H9 (cell line): ENCODE data around the gene RNF208. TPM values are rescaled to one million over a fixed set of nuclear protein-coding genes. Genes with fewer than 3 reads are reported as not detected.

ENCODE experiments used
- DNase-seq: peaks from one replicate; pipeline ENCODE4 v3.0.0-alpha.2; 2017
- H2AFZ ChIP-seq: one replicate; pipeline ENCODE4 v1.6.1; 2013; ENCODE audit warnings: mild to moderate bottlenecking, low read length, control low read depth, moderate library complexity
- H2AK5ac ChIP-seq: 2 replicates; pipeline ENCODE4 v1.6.1; 2013; ENCODE audit warnings: low read length, control low read depth, mixed read lengths; ENCODE audit not compliant: insufficient read length
- H2BK120ac ChIP-seq: one replicate; pipeline ENCODE4 v1.6.1; 2013; ENCODE audit warnings: low read depth, mild to moderate bottlenecking, low read length, control low read depth, inconsistent platforms; ENCODE audit not compliant: poor library complexity, severe bottlenecking
- H2BK12ac ChIP-seq: 2 replicates; pipeline ENCODE4 v1.6.1; 2013; ENCODE audit warnings: low read length, control low read depth, mixed read lengths, low read depth; ENCODE audit not compliant: insufficient read length
- H2BK15ac ChIP-seq: 2 replicates; pipeline ENCODE4 v1.6.1; 2013; ENCODE audit warnings: low read depth, low read length, control low read depth
- H2BK20ac ChIP-seq: one replicate; pipeline ENCODE4 v1.6.1; 2013; ENCODE audit warnings: low read depth, mild to moderate bottlenecking, low read length, control low read depth, inconsistent platforms; ENCODE audit not compliant: poor library complexity, severe bottlenecking
- H2BK5ac ChIP-seq: 2 replicates; pipeline ENCODE4 v1.6.1; 2013; ENCODE audit warnings: low read length, control low read depth, mixed read lengths; ENCODE audit not compliant: insufficient read length
- H3K14ac ChIP-seq: 2 replicates; pipeline ENCODE4 v1.6.1; 2013; ENCODE audit warnings: low read length, control low read depth; ENCODE audit not compliant: insufficient read depth
- H3K18ac ChIP-seq: 2 replicates; pipeline ENCODE4 v1.6.1; 2013; ENCODE audit warnings: low read depth, mild to moderate bottlenecking, mixed read lengths, low read length, control low read depth; ENCODE audit not compliant: insufficient read length
- H3K23ac ChIP-seq: 2 replicates; pipeline ENCODE4 v1.6.1; 2013; ENCODE audit warnings: low read length, control low read depth, mixed read lengths, low read depth; ENCODE audit not compliant: insufficient read length
- H3K23me2 ChIP-seq: 2 replicates; pipeline ENCODE4 v1.6.1; 2013; ENCODE audit warnings: low read depth, mild to moderate bottlenecking, mixed read lengths, low read length, control low read depth; ENCODE audit not compliant: insufficient read length, poor library complexity, severe bottlenecking
- H3K27ac ChIP-seq: 2 replicates; pipeline ENCODE4 v1.5.1; 2013; ENCODE audit warnings: low read length, control low read depth, mixed read lengths, low read depth; ENCODE audit not compliant: insufficient read length
- H3K27me3 ChIP-seq: 2 replicates; pipeline ENCODE4 v1.6.1; 2013; ENCODE audit warnings: low read length, control low read depth, inconsistent platforms; ENCODE audit not compliant: insufficient read depth
- H3K4ac ChIP-seq: 2 replicates; pipeline ENCODE4 v1.6.1; 2013; ENCODE audit warnings: low read depth, mild to moderate bottlenecking, control low read depth, inconsistent platforms, low read length, moderate library complexity
- H3K4me1 ChIP-seq: 2 replicates; pipeline ENCODE4 v1.6.1; 2013; ENCODE audit warnings: low read length, control low read depth, inconsistent platforms; ENCODE audit not compliant: insufficient read depth
- H3K4me2 ChIP-seq: 2 replicates; pipeline ENCODE4 v1.6.1; 2013; ENCODE audit warnings: low read length, control low read depth, mixed read lengths; ENCODE audit not compliant: insufficient read length, insufficient read depth
- H3K56ac ChIP-seq: 2 replicates; pipeline ENCODE4 v1.6.1; 2013; ENCODE audit warnings: low read depth, mild to moderate bottlenecking, mixed read lengths, low read length, control low read depth; ENCODE audit not compliant: insufficient read length
- H3K79me1 ChIP-seq: 2 replicates; pipeline ENCODE4 v1.6.1; 2013; ENCODE audit warnings: low read depth, mild to moderate bottlenecking, moderate library complexity, low read length, control low read depth, inconsistent platforms; ENCODE audit not compliant: insufficient read depth, poor library complexity, severe bottlenecking
- H3K79me2 ChIP-seq: 2 replicates; pipeline ENCODE4 v1.6.1; 2013; ENCODE audit warnings: low read length, control low read depth, inconsistent platforms; ENCODE audit not compliant: insufficient read depth
- H3K9ac ChIP-seq: 2 replicates; pipeline ENCODE4 v1.6.1; 2013; ENCODE audit warnings: low read length, control low read depth, mixed read lengths; ENCODE audit not compliant: insufficient read length; ENCODE audit errors: extremely low read depth
- H3K9me3 ChIP-seq: one replicate; pipeline ENCODE4 v1.6.1; 2013; ENCODE audit warnings: low read depth, low read length, inconsistent platforms; ENCODE audit not compliant: control insufficient read depth
- H3T11ph ChIP-seq: one replicate; pipeline ENCODE4 v1.6.1; 2013; ENCODE audit warnings: mild to moderate bottlenecking, low read length, control low read depth, inconsistent platforms
- H4K20me1 ChIP-seq: one replicate; pipeline ENCODE4 v1.6.1; 2013; ENCODE audit not compliant: control insufficient read depth, insufficient read length, insufficient read depth
- H4K5ac ChIP-seq: 2 replicates; pipeline ENCODE4 v1.6.1; 2013; ENCODE audit warnings: low read depth, mild to moderate bottlenecking, mixed read lengths, low read length, control low read depth; ENCODE audit not compliant: insufficient read length
- H4K8ac ChIP-seq: replicated peaks from 2 replicates; pipeline ENCODE4 v1.6.1; 2013; ENCODE audit warnings: low read length, control low read depth, mixed read lengths, low read depth; ENCODE audit not compliant: insufficient read length
- H4K91ac ChIP-seq: 2 replicates; pipeline ENCODE4 v1.6.1; 2013; ENCODE audit warnings: low read depth, mild to moderate bottlenecking, moderate library complexity, mixed read lengths, low read length, control low read depth; ENCODE audit not compliant: insufficient read length
- H3K27ac Mint-ChIP-seq, 3 experiments: 2 replicates in 2 of 3; 3 replicates in 1 of 3; pipeline ENCODE4 v1.8.0; 2020 to 2021; ENCODE audit warnings: mixed read lengths in 3 of 3, mild to moderate bottlenecking in 1 of 3, moderate library complexity in 1 of 3
- H3K27me3 Mint-ChIP-seq: 2 replicates; pipeline ENCODE4 v1.8.0; 2021; ENCODE audit warnings: low read depth, mild to moderate bottlenecking, moderate library complexity, mixed read lengths
- H3K36me3 Mint-ChIP-seq, 3 experiments: 2 replicates in 2 of 3; 3 replicates in 1 of 3; pipeline ENCODE4 v1.8.0; 2020 to 2021; ENCODE audit warnings: low read depth in 3 of 3, mixed read lengths in 3 of 3; ENCODE audit not compliant: insufficient read depth in 1 of 3
- H3K4me1 Mint-ChIP-seq, 2 experiments: 2 replicates each; pipeline ENCODE4 v1.8.0; 2020; ENCODE audit warnings: mixed read lengths in 2 of 2
- H3K4me3 Mint-ChIP-seq, 2 experiments: 2 replicates in 1 of 2; 3 replicates in 1 of 2; pipeline ENCODE4 v1.8.0; 2020 to 2021; ENCODE audit warnings: mild to moderate bottlenecking in 2 of 2, mixed read lengths in 2 of 2, moderate library complexity in 1 of 2
- H3K9me3 Mint-ChIP-seq, 2 experiments: 2 replicates in 1 of 2; 3 replicates in 1 of 2; pipeline ENCODE4 v1.8.0; 2020; ENCODE audit warnings: mild to moderate bottlenecking in 2 of 2, mixed read lengths in 2 of 2, moderate library complexity in 1 of 2
- WGBS: extraction: QIAGEN DNeasy Blood & Tissue Kit; methylation state at CpG from one replicate; pipeline ENCODE4 v1.1.7; 2013; ENCODE audit warnings: missing lambda C conversion rate, low lambda C conversion rate, mixed read lengths; ENCODE audit not compliant: insufficient read length; ENCODE audit errors: extremely low coverage; 5-methylcytosine and 5-hydroxymethylcytosine counted together
- total RNA-seq: library from RNA; stranded (reverse); gene quantifications from 2 replicates; pipeline ENCODE4 v1.2.1, GENCODE V29; 2021
- TF ChIP-seq, protein P1 (sequence below): fragments of 200-600 bp; sonication (generic); conservative IDR thresholded peaks from 3 replicates; pipeline ENCODE4 v1.8.0; 2021; ENCODE audit warnings: antibody characterized with exemption, mild to moderate bottlenecking

The RNF208 gene
- total RNA-seq, 1 experiment from 2014 or later: 7.7 TPM

- Mint-ChIP-seq H3K36me3 (peaks cover 16 to 27% (median 25%) of the 10 kb centered on the region in 3 experiments; a peak in 6 of 7 replicates), H3K27me3 (peaks cover 4% of the 10 kb centered on the region), H3K4me3 (peak within 1 kb of the TSS; percentile 84 to 91), H3K27ac (peak within 1 kb of the TSS in 1 of 3 experiments; percentile 18; a peak in 3 of 7 replicates), H3K9me3 (no peaks in the 10 kb centered on the region; a peak in 1 of 5 replicates), H3K4me1 (peaks cover 8 to 19% of the 10 kb centered on the region in 2 experiments)
- TF ChIP-seq, protein P1, sequence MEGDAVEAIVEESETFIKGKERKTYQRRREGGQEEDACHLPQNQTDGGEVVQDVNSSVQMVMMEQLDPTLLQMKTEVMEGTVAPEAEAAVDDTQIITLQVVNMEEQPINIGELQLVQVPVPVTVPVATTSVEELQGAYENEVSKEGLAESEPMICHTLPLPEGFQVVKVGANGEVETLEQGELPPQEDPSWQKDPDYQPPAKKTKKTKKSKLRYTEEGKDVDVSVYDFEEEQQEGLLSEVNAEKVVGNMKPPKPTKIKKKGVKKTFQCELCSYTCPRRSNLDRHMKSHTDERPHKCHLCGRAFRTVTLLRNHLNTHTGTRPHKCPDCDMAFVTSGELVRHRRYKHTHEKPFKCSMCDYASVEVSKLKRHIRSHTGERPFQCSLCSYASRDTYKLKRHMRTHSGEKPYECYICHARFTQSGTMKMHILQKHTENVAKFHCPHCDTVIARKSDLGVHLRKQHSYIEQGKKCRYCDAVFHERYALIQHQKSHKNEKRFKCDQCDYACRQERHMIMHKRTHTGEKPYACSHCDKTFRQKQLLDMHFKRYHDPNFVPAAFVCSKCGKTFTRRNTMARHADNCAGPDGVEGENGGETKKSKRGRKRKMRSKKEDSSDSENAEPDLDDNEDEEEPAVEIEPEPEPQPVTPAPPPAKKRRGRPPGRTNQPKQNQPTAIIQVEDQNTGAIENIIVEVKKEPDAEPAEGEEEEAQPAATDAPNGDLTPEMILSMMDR: no peak
- Histone ChIP-seq H3K4me2 (peak within 1 kb of the TSS; percentile 68), H3K4me1 (no peaks in the 10 kb centered on the region), H3K23me2 (peaks cover 14% of the 10 kb centered on the region), H2AK5ac (no peak within 1 kb of the TSS), H4K8ac (no peak within 1 kb of the TSS), H2BK5ac (no peak within 1 kb of the TSS), H2BK15ac (no peak within 1 kb of the TSS), H3K9ac (peak within 1 kb of the TSS; percentile 43), H2AFZ (no peak within 1 kb of the TSS), H4K20me1 (no peaks in the 10 kb centered on the region), H3K79me1 (peaks cover 5% of the 10 kb centered on the region), H4K91ac (no peak within 1 kb of the TSS), H3T11ph (no peak within 1 kb of the TSS), H2BK120ac (no peak within 1 kb of the TSS), H3K27me3 (no peaks in the 10 kb centered on the region), H4K5ac (no peak within 1 kb of the TSS), H2BK20ac (no peak within 1 kb of the TSS), H3K23ac (no peak within 1 kb of the TSS), H3K9me3 (no peaks in the 10 kb centered on the region), H3K79me2 (peaks cover 6% of the 10 kb centered on the region; the same call in 1 of the 2 replicates), H3K56ac (no peak within 1 kb of the TSS), H3K14ac (peak within 1 kb of the TSS; percentile 26), H2BK12ac (no peak within 1 kb of the TSS), H3K18ac (no peak within 1 kb of the TSS), H3K27ac (no peak within 1 kb of the TSS), H3K4ac (no peak within 1 kb of the TSS)
- no CpG with 5 or more reads among the region's 105 CpGs for WGBS
- peak; percentile 90 for DNase-seq
Observed at GRCh38 chr9:137254624-137255447, 32.8 kb upstream of the RNF208 start, which contains the start of gene NELFB. Gene NELFB (plus strand): TSS chr9:137255327.
